Colonic mucosa (tissue), 4 donors: ENCODE measurements around the gene TMEM266. TPM values are rescaled to one million over a fixed set of nuclear protein-coding genes. Genes with fewer than 3 reads are reported as not detected.

ENCODE experiments used
- DNase-seq: peaks from one replicate; pipeline ENCODE4 v3.0.0-alpha.2; 2020
- H3K27ac ChIP-seq: fragments of 200-600 bp; one replicate; pipeline ENCODE4 v1.8.0; 2021
- H3K27me3 ChIP-seq: fragments of 200-600 bp; one replicate; pipeline ENCODE4 v1.8.0; 2021
- H3K36me3 ChIP-seq: fragments of 200-600 bp; one replicate; pipeline ENCODE4 v1.8.0; 2021
- H3K4me1 ChIP-seq: fragments of 200-600 bp; one replicate; pipeline ENCODE4 v1.8.0; 2021; ENCODE audit warnings: mild to moderate bottlenecking
- H3K4me3 ChIP-seq: fragments of 200-600 bp; one replicate; pipeline ENCODE4 v1.8.0; 2021
- H3K9ac ChIP-seq, 2 donors: one replicate each; pipeline ENCODE4 v1.7.0; 2013; ENCODE audit warnings: control low read depth in 2 of 2, low read depth in 2 of 2, low read length in 2 of 2
- H3K9me3 ChIP-seq: fragments of 200-600 bp; one replicate; pipeline ENCODE4 v1.8.0; 2021
- intact Hi-C: fragments of 100-400 bp; cut with DNase I; formaldehyde crosslinking; loops from one replicate; pipeline ENCODE4 v1.14.1; 2022
- total RNA-seq, 2 donors: library from RNA; stranded (reverse); fragmentation: NEBNext Ultra II Directional in 1 of 2; extraction: Animal tissue kit (Norgen Biotek cat#: 25700) in 1 of 2; gene quantifications; one replicate each; pipeline ENCODE4 v1.2.1, GENCODE V29; 2021
- TF ChIP-seq, protein P1 (sequence below): fragments of 200-600 bp; IDR thresholded peaks from one replicate; pipeline ENCODE4 v1.8.0; 2022; ENCODE audit warnings: antibody characterized with exemption, mild to moderate bottlenecking
- donor health status: healthy.
- donor health status: DM: no; HTN: no; CAD: no.
- donor health status: DM: no; HTN: no; CAD: no.

Gene TMEM266
- total RNA-seq, 2 donors from 2014 or later = not detected

DNA sequence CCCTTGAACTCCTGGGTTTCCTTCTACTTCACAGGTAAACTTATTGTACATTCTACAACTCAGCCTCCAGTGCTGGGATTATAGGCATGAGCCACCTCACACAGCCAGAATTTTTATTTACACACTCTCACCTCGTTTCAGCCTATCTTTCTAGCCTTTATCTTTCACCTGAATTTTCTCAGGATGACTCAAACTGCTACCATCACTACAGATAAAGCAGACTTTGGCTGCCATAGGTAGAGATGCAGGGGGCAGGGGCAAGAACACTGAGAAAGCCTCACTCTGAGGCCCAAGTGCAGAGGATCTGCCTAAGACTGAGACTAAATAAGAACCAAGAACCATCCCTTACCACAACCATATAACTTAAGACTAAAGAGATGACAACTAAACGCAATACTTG lies 192.5 kb downstream of the TMEM266 start:
- no peaks in the 10 kb centered on the region for H3K9me3 ChIP-seq
- no peaks in the 10 kb centered on the region for H3K4me1 ChIP-seq
- no peak overlapping the region for H3K4me3 ChIP-seq
- H3K36me3 ChIP-seq = no peaks in the 10 kb centered on the region
- no peak overlapping the region for H3K9ac ChIP-seq
- intact Hi-C loops = no loop called here
- TF ChIP-seq, protein P1, sequence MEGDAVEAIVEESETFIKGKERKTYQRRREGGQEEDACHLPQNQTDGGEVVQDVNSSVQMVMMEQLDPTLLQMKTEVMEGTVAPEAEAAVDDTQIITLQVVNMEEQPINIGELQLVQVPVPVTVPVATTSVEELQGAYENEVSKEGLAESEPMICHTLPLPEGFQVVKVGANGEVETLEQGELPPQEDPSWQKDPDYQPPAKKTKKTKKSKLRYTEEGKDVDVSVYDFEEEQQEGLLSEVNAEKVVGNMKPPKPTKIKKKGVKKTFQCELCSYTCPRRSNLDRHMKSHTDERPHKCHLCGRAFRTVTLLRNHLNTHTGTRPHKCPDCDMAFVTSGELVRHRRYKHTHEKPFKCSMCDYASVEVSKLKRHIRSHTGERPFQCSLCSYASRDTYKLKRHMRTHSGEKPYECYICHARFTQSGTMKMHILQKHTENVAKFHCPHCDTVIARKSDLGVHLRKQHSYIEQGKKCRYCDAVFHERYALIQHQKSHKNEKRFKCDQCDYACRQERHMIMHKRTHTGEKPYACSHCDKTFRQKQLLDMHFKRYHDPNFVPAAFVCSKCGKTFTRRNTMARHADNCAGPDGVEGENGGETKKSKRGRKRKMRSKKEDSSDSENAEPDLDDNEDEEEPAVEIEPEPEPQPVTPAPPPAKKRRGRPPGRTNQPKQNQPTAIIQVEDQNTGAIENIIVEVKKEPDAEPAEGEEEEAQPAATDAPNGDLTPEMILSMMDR = no peak
- H3K27ac ChIP-seq = no peak overlapping the region
- no peaks in the 10 kb centered on the region for H3K27me3 ChIP-seq
- no peak for DNase-seq

DNA sequence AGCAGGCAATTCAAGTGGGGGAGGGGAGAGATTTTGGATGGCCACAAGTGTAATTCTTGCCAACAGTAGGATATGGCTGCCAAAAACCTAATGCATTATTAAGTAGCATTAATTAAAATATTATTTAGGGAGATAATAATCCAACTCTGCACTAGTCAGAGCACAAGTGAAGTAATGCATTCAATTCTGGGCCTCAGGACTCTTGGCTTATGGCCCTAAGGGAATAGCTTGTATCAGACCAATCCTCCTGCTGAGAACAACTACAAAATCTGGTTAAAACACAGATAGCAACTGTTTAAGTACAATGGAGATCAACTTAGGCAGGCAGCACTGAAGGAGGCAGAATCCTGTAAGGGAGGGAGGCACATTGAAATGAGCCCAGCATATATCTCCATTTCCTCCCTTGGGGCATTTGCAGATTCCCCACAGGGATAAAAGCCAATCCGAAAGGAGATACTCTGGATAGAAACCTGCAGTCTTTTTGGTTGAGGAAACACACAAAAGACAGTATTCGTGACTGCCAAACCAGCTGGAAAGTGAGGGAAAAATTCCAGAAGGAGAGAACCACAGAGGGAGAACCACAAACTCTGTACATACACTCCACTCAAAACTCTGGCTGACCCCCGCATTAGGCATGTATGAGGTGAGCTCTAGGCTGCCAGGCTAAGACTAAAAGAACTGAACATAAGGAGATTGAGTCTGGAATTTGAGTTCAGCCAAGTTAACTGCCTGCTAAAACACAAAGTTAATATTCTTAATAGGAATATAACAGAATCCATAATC lies 194.1 kb downstream of the TMEM266 start:
- intact Hi-C loops = no loop called here
- TF ChIP-seq, protein P1 = no peak

More for the DNA sequence above, 194.1 kb downstream of the TMEM266 start:
- no peaks in the 10 kb centered on the region for H3K27me3 ChIP-seq
- H3K36me3 ChIP-seq = no peaks in the 10 kb centered on the region
- H3K27ac ChIP-seq = no peak overlapping the region
- H3K9ac ChIP-seq = no peak overlapping the region
- no peaks in the 10 kb centered on the region for H3K4me1 ChIP-seq
- H3K9me3 ChIP-seq = no peaks in the 10 kb centered on the region
- no peak overlapping the region for H3K4me3 ChIP-seq
- DNase-seq = no peak

Other genes starting within 250 kb of the TMEM266 start
- gene UBE2Q2, start 216.5 kb upstream of the TMEM266 start, total RNA-seq = 10 to 100 TPM; 16.6 to 25.1 TPM
- 10 to 100 TPM; 30.7 to 40.1 TPM for gene FBXO22, start 156.1 kb upstream of the TMEM266 start, total RNA-seq
- gene NRG4, start 47.6 kb upstream of the TMEM266 start, total RNA-seq = 1 to 10 TPM; 1.1 to 3.7 TPM